Adipocyte (in vitro differentiated cells): ENCODE measurements around the gene NOL4L.

Experiments
- DNase-seq: peaks from one replicate; pipeline ENCODE4 v3.0.0-alpha.2; 2015; ENCODE audit warnings: low read depth
- H3K27me3 ChIP-seq: replicated peaks from 2 replicates; pipeline ENCODE4 v1.7.0; 2013; ENCODE audit warnings: mild to moderate bottlenecking, low read length, moderate library complexity; ENCODE audit not compliant: control insufficient read depth, insufficient read depth
- H3K36me3 ChIP-seq: 2 replicates; pipeline ENCODE4 v1.7.0; 2013; ENCODE audit warnings: low read length, mild to moderate bottlenecking, moderate library complexity; ENCODE audit not compliant: control insufficient read depth, insufficient read depth, severe bottlenecking
- H3K4me1 ChIP-seq: 2 replicates; pipeline ENCODE4 v1.7.0; 2013; ENCODE audit warnings: mild to moderate bottlenecking, low read length, moderate library complexity; ENCODE audit not compliant: control insufficient read depth, insufficient read depth
- H3K4me3 ChIP-seq: 2 replicates; pipeline ENCODE4 v1.7.0; 2013; ENCODE audit warnings: mild to moderate bottlenecking, low read length, moderate library complexity
- H3K9ac ChIP-seq: 2 replicates; pipeline ENCODE4 v1.7.0; 2013; ENCODE audit warnings: mild to moderate bottlenecking, low read length, moderate library complexity
- H3K9me3 ChIP-seq: 2 replicates; pipeline ENCODE4 v1.7.0; 2013; ENCODE audit warnings: mild to moderate bottlenecking, low read length, moderate library complexity; ENCODE audit not compliant: control insufficient read depth

NOL4L gene

DNA sequence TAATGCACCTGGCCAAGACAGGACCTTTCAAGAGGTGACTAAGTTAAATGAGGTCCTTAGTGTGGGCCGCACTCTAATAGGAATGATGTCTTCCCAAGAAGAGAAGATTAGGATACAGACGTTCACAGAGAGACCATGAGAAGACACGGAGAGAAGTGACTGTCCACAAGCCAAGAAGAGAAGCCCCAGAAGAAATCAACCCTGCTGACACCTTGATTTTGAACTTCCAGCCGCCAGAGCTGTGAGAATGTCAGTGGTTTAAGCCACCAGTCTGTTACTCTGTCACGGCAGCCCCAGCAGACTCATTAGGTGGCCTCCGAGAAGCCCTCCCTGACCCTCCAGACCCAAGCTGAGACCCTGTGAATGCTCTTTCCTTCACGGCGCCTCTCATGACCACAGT, 29.5 kb downstream of the NOL4L start:
- Histone ChIP-seq H3K27me3 (peaks cover 6% of the 10 kb centered on the region), H3K9me3 (no peaks in the 10 kb centered on the region), H3K9ac (no peak overlapping the region), H3K4me1 (peaks cover 12% of the 10 kb centered on the region), H3K36me3 (no peaks in the 10 kb centered on the region), H3K4me3 (no peak overlapping the region)
- DNase-seq, result no peak

GRCh38 chr20:32554965-32555289, 30.2 kb downstream of the NOL4L start:
- peaks cover 12% of the 10 kb centered on the region for H3K4me1 ChIP-seq
- no peaks in the 10 kb centered on the region for H3K36me3 ChIP-seq
- H3K4me3 ChIP-seq, result no peak overlapping the region
- DNase-seq, result no peak
- H3K27me3 ChIP-seq, result peaks cover 6% of the 10 kb centered on the region
- H3K9me3 ChIP-seq, result no peaks in the 10 kb centered on the region
- no peak overlapping the region for H3K9ac ChIP-seq

DNA sequence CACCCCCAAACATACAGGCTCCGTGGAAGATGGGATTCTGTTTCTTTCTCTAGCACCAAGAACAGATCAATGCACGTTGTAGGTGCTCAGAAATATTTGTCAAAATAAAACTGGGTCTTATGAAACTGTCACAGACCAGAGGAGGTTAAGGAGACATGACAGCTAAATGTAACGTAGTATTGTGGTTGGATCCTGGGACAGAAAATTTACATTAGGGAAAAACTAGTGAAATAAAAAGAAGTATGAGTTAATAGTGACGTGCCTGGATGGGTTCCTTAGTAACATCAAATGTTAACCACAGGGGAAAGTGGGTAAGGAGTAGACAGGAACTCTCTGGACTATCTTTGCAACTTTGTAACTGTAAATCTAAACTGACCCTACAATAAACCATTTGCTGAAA, 31.5 kb downstream of the NOL4L start:
- DNase-seq, result no peak
- Histone ChIP-seq H3K36me3 (no peaks in the 10 kb centered on the region), H3K4me1 (peaks cover 8% of the 10 kb centered on the region), H3K4me3 (no peak overlapping the region), H3K27me3 (peaks cover 6% of the 10 kb centered on the region), H3K9ac (no peak overlapping the region), H3K9me3 (no peaks in the 10 kb centered on the region)

GRCh38 chr20:32551693-32552092, 33.4 kb downstream of the NOL4L start:
- no peaks in the 10 kb centered on the region for H3K36me3 ChIP-seq
- no peaks in the 10 kb centered on the region for H3K9me3 ChIP-seq
- H3K9ac ChIP-seq, result no peak overlapping the region
- DNase-seq, result no peak
- H3K27me3 ChIP-seq, result peaks cover 6% of the 10 kb centered on the region
- peaks cover 8% of the 10 kb centered on the region for H3K4me1 ChIP-seq
- no peak overlapping the region for H3K4me3 ChIP-seq

- Histone ChIP-seq H3K4me3 (no peak overlapping the region), H3K9ac (no peak overlapping the region), H3K36me3 (no peaks in the 10 kb centered on the region), H3K4me1 (peaks cover 7% of the 10 kb centered on the region), H3K9me3 (no peaks in the 10 kb centered on the region), H3K27me3 (no peaks in the 10 kb centered on the region)
- no peak for DNase-seq
Measured at GRCh38 chr20:32549842-32550241, 35.3 kb downstream of the NOL4L start.

- H3K9ac ChIP-seq, result no peak overlapping the region
- H3K36me3 ChIP-seq, result no peaks in the 10 kb centered on the region
- H3K9me3 ChIP-seq, result no peaks in the 10 kb centered on the region
- no peaks in the 10 kb centered on the region for H3K4me1 ChIP-seq
- H3K27me3 ChIP-seq, result peaks cover under 1% of the 10 kb centered on the region
- no peak for DNase-seq
- H3K4me3 ChIP-seq, result no peak overlapping the region
Measured at GRCh38 chr20:32547753-32548034, 37.4 kb downstream of the NOL4L start.

GRCh38 chr20:32546918-32547752, 38.0 kb downstream of the NOL4L start:
- DNase-seq, result no peak

DNA sequence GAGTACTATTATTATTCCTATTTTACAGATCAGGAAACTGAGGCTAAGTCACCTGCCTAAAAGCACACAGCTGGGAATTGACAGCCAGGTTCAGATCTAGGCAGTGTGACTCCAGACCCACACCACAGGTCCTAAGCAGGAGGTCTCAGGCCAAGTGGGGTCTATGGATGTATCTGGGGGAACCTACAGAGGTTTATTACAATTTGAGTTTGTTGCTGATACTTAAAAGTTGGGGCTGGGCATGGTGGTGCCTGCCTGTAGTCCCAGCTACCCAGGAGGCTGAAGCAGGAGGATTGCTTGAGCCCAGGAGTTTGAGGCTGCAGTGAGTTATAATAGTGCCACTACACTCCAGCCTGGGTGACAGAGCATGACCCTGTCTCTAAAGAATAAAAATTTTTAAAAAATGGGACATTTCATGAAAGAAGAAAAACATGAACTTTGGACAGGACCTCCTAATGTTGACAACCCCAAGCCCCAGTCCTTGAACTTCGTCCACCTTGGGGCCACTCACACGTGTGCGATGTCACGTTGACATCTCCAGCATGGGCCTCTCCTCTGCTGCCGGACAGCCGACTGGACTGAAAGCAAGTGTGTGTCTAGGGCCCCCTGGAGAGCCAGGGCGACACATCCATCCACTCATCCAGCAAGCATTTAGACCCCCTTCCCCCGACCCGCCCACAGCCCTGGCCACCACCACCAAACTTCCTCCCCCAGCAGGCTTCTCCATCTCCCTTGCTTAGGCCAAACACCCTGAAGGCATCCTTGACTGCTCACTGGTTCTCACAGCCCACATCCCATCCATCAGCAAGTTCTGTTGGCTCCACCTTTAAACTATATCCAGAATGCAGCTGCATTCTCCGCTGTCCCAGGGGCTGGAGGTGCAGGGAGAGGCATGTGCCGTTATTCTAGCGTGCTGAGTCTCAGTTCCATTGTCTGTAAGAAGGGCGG, 40.0 kb downstream of the NOL4L start:
- Histone ChIP-seq H3K4me3 (no peak overlapping the region), H3K9ac (no peak overlapping the region), H3K27me3 (peaks cover 14% of the 10 kb centered on the region), H3K4me1 (no peaks in the 10 kb centered on the region), H3K9me3 (no peaks in the 10 kb centered on the region), H3K36me3 (no peaks in the 10 kb centered on the region)
- DNase-seq, result no peak

More at GRCh38 chr20:32546918-32547752, 38.0 kb downstream of the NOL4L start:
- H3K9ac ChIP-seq, result no peak overlapping the region
- H3K9me3 ChIP-seq, result no peaks in the 10 kb centered on the region
- no peaks in the 10 kb centered on the region for H3K36me3 ChIP-seq
- peaks cover 4% of the 10 kb centered on the region for H3K27me3 ChIP-seq
- H3K4me1 ChIP-seq, result no peaks in the 10 kb centered on the region
- no peak overlapping the region for H3K4me3 ChIP-seq

- Histone ChIP-seq H3K36me3 (no peaks in the 10 kb centered on the region), H3K4me3 (no peak overlapping the region), H3K9me3 (no peaks in the 10 kb centered on the region), H3K27me3 (peaks cover 14% of the 10 kb centered on the region), H3K4me1 (no peaks in the 10 kb centered on the region), H3K9ac (no peak overlapping the region)
- DNase-seq, result no peak
Measured at GRCh38 chr20:32544260-32544722, 40.8 kb downstream of the NOL4L start.

DNA sequence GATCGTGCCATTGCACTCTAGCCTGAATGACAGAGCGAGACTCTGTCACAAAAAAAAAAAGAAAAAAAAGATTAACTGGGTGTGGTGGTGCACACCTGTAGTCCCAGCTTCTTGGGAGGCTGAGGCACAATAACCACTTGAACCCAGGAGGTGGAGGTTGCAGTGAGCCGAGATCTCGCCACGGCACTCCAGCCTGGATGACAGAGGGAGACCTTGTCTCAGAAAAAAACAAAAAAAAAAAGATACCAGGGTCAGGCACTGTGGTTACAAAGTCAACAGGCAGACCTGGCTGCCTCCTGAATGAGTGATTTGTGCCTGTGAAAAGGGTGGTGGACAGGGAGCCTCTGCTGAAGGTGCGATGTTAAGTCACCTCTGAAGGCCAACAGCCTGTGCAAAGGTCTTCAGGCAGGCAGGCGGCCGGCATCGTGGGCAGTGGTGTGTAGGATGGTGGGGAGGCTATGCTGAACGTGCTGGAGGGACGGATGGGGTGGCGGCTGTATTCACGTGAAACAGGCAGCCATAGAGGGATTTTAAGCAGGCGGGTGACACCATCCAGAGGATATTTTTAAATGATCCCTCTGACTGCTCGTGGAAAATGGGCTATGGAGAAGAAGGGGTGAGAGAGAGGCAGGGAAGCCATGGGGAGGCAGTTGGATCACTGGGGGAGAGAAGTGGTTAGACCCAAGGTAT, 41.4 kb downstream of the NOL4L start:
- Histone ChIP-seq H3K4me1 (no peaks in the 10 kb centered on the region), H3K27me3 (peaks cover 14% of the 10 kb centered on the region), H3K9me3 (no peaks in the 10 kb centered on the region), H3K36me3 (no peaks in the 10 kb centered on the region), H3K4me3 (no peak overlapping the region), H3K9ac (no peak overlapping the region)
- DNase-seq, result no peak

DNA sequence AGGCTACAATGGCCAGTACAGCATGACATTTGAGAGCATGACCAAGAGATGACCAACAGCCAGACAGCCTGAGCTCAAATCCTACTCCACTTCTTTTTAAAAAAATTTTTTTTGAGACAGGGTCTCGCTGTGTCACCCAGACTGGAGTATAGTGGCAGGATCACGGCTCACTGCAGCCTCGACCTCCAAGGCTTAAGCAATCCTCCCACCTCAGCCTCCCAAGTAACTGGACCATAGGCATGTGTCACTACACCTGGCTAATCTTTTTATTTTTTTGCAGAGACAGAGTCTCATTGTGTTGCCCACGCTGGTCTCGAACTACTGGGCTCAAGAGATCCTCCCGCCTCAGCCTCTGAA, 42.9 kb downstream of the NOL4L start:
- H3K9ac ChIP-seq, result no peak overlapping the region

More for the DNA sequence above, 42.9 kb downstream of the NOL4L start:
- H3K4me3 ChIP-seq, result no peak overlapping the region
- DNase-seq, result no peak
- no peaks in the 10 kb centered on the region for H3K36me3 ChIP-seq
- no peaks in the 10 kb centered on the region for H3K4me1 ChIP-seq
- no peaks in the 10 kb centered on the region for H3K9me3 ChIP-seq
- peaks cover 18% of the 10 kb centered on the region for H3K27me3 ChIP-seq
